T47D (cell line): ENCODE results near the gene RASAL1.

ENCODE experiments used
- DNase-seq, 2 experiments: peaks; one replicate each; pipeline versions ENCODE4 v3.0.0 to v3.0.0-alpha.2; 2011 to 2012; ENCODE audit warnings: low read depth in 1 of 2, low spot score in 1 of 2
- JUND ChIP-seq: IDR thresholded peaks from 2 replicates; pipeline ENCODE4 v1.6.1; 2012; ENCODE audit warnings: low read depth
- in situ Hi-C: cut with HindIII; loops from 2 replicates; pipeline ENCODE4 v1.10.0; 2016; ENCODE audit warnings: low sequenced_read_pairs, low pct_unique_long_range_greater_than_20kb

The RASAL1 gene, protein sequence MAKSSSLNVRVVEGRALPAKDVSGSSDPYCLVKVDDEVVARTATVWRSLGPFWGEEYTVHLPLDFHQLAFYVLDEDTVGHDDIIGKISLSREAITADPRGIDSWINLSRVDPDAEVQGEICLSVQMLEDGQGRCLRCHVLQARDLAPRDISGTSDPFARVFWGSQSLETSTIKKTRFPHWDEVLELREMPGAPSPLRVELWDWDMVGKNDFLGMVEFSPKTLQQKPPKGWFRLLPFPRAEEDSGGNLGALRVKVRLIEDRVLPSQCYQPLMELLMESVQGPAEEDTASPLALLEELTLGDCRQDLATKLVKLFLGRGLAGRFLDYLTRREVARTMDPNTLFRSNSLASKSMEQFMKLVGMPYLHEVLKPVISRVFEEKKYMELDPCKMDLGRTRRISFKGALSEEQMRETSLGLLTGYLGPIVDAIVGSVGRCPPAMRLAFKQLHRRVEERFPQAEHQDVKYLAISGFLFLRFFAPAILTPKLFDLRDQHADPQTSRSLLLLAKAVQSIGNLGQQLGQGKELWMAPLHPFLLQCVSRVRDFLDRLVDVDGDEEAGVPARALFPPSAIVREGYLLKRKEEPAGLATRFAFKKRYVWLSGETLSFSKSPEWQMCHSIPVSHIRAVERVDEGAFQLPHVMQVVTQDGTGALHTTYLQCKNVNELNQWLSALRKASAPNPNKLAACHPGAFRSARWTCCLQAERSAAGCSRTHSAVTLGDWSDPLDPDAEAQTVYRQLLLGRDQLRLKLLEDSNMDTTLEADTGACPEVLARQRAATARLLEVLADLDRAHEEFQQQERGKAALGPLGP

DNA sequence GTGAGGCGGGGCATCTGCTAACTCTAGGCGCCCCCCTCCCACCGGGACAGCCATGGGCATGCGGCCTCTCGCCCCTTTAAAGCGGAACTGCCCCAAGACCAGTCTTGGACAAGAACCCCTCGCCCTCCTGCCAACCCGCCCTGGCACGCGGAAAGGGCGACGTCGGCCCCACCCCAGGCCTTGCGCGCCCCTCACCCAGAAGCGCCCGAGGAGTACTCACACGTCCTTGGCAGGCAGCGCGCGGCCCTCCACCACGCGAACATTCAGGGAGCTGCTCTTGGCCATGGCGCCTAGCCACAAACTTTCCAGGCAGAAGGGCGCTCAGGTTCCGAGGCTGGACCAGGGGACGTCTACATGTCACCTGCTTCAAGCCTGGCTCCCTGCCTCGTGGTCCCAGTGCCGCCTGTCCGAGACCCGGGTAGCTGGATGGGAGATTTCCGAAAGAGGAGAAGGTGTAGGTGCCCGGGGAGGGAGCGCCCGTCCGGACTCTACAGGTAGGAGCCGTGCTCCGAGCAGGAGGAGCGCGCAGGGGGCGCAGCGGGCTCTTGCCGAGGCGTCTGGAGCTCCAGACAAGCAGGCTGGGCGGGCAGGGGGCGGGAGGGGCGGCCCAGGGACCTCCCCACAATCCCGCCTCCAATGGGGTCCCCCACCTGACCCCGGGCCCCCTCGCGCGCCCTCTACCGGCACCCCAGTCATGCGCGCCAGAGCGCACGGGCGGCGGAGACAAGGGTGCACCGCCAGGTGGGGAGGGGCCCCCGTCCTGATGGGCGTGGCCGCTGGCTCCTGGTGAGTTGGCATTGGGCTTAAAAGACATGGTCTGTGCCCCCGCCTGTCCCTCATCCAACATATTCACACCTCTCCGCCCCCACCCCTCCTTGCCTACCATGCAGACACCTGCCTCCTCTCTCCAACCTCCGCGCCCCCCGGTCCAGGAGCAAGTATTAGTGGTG lies at the start of gene RASAL1:
RASAL1 (minus strand) TSS at position 584 of the 950 bp plus-strand sequence; CDS start at position 285, 299 bp downstream.
- DNase-seq, result peak; percentile 93
- no peak for TF ChIP-seq JUND
- in situ Hi-C loops, result no loop called here

DNA sequence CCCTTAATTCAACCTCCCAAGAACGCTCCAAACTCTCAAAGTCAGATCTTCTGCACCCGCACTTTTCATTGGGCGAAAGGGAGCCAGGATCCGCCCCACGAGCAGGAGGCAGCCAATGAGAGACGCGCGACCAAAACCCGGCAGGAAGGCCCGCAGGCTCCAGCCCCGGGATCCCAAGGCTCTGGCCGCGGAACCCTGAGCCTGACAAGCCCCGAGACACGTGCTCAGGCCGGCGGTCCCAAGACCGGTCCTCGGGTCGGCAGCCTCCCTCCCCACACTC lies 49.3 kb upstream of the RASAL1 start:
- TF ChIP-seq JUND, result no peak
- in situ Hi-C loops, result no loop called here

DNA sequence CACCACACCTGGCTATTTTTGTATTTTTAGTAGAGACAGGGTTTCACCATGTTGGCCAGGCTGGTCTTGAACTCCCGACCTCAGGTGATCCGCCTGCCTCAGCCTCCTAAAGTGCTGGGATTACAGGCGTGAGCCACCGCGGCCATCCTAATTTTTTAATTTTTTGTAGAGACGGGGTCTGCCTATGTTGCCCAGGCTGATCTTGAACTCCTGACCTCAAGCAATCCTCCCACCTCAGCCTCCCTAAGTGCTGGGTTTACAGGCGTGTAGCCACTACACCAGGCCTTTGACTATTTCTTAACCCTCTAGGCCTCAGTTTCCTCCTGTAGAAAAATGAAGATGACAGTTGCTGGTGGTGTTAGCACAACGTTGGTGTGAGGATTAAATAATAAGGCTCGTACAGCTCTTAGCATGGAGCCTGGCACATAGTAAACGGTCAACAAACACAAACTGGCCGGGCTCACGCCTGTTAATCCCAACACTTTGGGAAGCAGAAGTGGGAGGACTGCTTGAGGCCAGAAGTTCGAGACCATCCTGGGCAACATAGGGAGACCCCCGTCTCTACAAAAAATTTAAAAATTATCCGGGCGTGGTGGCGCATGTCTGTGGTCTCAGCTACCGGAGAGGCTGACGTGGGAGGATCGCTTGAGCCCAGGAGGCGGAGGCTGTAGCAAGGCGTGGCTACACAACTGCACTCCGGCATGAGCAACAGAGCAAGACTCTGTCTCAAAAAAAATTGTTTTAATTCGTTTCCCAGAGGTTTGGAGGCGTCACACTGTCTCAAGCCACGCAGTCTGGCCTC lies 48.7 kb upstream of the RASAL1 start:
- in situ Hi-C loops, result no loop called here
- DNase-seq, result no peak
- TF ChIP-seq JUND, result no peak

More for the DNA sequence above, 49.3 kb upstream of the RASAL1 start:
- peak; percentile 91 to 93 for DNase-seq

DNA sequence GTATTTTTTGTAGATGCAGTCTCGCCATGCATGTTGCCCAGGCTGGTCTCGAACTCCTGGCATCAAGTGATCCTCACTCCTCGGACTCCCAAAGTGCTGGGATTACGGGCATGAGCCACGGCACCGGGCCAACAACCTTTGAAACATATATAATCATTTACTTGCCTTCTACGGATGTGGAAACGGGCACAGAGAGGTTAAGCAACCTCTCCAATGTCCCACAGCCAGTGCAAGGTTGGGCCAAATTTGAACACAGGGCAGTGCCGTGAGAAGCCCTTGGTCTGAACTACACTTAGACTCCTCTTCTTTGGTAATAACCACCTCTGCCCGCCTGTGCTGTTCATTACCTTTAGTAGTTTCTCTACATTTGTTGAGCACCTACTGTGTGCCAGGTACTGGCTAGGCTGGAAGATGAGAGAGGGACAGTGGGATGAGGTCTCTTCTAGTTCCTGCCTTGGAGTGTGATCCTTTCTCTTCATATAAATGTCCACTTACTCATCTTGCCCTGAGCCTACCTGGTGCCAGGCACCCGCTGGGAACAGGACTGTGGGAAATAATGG lies 47.5 kb upstream of the RASAL1 start:
- in situ Hi-C loops, result no loop called here
- TF ChIP-seq JUND, result no peak
- DNase-seq, result no peak

DNA sequence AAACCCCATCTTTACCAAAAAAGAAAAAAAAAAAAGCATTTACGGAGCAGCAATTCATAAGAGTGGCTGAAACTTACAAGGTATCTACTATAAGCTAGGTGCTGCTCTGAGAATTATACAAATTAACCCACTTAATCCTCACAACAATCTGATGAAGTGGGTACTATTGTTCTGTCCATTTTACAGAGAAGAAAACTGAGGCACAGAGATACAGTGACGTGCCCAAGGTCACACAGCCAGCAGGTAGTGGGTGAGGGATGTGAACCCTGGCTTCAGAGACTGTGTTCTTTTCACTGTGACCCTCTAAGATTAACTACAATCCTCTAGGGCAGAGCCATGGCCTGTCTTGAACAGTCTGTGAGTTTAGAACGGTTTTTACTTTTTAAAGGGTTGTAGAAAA lies 46.4 kb upstream of the RASAL1 start:
- in situ Hi-C loops, result no loop called here
- DNase-seq, result no peak
- no peak for TF ChIP-seq JUND

DNA sequence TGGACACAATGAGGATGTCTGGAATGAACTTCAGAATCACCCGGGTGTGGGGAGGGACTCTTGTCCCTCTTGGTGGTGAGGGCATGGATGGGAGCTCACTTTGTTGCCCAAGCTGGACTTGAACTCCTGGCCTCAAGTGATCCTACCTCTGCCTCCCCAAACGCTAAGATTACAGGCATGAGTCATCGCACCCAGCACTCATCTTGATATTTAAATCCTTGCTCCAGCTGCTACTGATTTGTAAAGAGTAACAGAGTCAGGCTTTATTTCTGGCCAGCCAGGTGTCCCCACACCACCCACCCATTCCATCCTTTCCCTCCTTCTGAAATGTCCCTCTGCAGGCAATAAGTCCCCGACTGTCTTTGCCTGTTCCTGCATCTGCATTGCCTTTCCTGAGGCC lies 44.8 kb upstream of the RASAL1 start:
- TF ChIP-seq JUND, result no peak
- in situ Hi-C loops, result no loop called here
- DNase-seq, result no peak

DNA sequence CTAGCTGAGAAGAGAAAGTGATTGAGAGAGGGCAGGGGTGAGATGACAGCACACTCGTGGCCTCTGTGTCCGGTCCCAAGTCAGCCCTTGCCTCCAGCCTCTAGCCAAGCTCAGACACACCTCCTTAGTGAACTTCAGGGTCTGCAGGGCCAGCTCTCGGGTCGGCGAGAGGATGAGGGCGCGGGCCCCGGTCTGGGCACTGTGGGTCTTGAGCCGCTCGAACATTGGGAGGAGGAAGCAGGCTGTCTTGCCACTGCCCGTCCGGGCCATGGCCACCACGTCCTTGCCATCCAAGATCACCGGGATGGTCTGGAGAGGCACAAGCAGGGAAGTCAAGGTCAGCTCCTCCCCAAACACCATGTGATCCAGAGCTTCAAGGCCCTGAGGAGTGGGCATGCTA lies 43.5 kb upstream of the RASAL1 start:
- in situ Hi-C loops, result no loop called here
- no peak for DNase-seq
- no peak for TF ChIP-seq JUND

DNA sequence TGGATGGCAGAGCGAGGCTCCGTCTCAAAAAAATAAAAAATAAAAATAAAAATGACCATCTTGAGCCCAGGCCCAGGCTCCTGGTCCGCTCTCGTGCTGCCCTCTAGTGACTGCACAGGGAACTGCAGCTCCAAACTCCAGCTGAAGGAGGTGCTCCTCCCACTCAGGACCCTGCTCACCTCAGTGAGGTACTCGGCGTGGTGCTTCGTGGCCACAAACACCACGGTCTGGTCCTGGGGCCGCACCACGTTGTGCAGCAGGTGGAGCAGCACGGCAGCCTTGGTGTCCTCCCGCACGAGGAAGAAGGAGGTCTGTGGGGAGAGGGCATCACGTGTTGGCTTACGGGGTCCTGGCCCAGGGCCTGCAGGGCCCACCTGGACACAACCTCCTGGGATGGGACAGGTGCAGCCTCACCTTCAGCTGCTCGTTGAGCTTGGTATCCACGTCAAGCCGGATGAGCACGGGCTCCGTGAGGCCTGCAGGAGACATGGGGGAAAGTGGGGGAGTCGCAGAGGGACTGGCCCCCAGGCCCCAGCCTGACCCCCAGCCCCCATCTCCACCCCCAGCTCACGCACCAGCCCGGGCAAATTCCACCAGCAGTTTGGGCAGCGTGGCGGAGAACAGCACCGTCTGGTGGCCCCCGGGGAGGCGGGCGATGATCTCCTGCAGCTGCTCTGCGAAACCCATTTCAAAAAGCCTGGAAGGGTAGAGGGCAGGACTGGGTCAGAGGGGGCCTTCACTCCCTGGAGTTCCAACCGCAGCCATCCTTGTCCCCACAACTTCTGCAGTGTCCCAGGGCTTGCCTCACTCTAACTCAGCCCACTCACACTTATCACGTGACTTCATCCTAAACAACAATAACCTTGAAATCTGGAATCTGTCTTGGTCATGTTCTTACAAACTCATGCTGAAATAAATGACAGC lies 39.2 kb upstream of the RASAL1 start:
- no peak for TF ChIP-seq JUND
- in situ Hi-C loops, result no loop called here
- DNase-seq, result peak; percentile 76 to 90

DNA sequence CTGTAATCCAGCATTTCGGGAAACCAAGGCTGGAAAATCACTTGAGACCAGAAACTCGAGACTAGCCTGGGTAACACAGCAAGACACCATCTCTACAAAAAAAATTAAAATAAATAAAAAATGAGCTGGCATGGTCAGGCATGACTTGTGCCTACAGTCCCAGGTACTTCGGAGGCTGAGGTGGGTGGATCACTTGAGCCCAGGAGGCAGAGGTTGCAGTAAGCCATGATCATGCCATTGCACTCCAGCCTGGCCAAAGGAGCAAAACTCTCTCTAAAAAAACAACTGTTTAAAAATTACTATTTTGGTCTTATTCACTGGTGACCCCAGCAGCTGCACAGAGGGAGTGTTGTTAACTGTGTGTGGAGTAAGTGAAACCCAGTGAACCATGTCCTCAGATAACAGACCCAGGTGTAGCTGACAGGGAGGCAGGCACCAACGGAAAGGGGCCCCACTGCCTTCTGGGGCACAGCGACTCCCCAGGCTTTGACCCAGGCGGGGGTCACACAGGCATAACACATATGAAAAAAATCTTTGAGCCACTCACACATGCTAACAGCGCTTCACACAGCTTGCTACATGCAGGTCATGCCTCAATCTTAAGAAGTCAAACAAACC lies 37.6 kb upstream of the RASAL1 start:
- in situ Hi-C loops, result no loop called here
- DNase-seq, result no peak
- TF ChIP-seq JUND, result no peak

DNA sequence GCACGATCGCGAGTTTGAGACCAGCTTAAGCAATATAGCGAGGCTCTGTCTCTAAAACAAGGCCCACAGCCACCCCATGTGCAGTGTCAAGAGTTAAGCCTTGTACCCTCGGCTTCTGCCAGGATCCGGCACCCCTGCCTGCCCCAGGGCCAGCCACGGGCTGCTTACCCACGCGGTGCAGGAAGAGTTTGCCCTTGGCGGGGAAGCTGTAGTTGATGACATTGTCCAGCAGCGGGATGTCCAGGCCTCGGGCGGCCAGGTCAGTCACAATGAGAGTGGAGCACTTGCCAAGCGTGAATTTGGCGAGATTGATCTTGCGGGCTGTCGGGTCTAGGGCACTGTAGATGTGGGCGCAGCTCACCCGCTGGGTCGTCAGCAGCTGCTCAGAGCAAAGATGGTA lies 36.6 kb upstream of the RASAL1 start:
- DNase-seq, result no peak
- in situ Hi-C loops, result no loop called here
- no peak for TF ChIP-seq JUND

DNA sequence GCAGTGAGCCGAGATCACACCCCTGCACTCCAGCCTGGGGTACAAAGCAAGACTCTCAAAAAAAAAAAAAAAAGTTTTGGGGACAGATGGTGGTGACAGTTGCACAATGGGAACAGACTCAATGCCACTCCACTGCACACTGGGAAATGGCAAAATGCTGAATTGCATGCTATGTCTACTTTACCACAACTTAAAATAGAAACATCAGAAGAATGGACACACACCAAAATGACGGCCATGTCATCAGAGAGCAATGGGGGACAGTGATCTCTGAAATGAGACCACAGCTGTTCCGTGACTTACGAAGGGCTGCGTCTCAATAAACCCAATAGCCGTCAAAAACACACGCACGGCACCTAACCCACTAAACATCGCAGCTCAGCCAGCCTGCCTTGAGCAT lies 36.0 kb upstream of the RASAL1 start:
- TF ChIP-seq JUND, result no peak
- DNase-seq, result no peak
- in situ Hi-C loops, result no loop called here
